Limb (tissue), 2 donors: ENCODE measurements around the gene COL6A6.
A peak's percentile ranks its signal among the peaks of the same experiment; 100 is the strongest.
"Not testable (repeated sequence)": the region's sequence is repeated elsewhere in the genome, so short reads cannot be mapped to it uniquely, and the experiment has no call there.

Source experiments
- DNase-seq, 2 donors: peaks; one replicate each; pipeline ENCODE4 v3.0.0-alpha.2; 2016; ENCODE audit errors: extremely low spot score in 2 of 2

The COL6A6 gene

GRCh38 chr3:130537673-130538304, 20.8 kb downstream of the COL6A6 start:
- peak in 1 of 2 donors; percentile 81 for DNase-seq

- peak in 1 of 2 donors; percentile 45 for DNase-seq
These were observed 22.0 kb downstream of the COL6A6 start for GRCh38 chr3:130539005-130539404.

DNA sequence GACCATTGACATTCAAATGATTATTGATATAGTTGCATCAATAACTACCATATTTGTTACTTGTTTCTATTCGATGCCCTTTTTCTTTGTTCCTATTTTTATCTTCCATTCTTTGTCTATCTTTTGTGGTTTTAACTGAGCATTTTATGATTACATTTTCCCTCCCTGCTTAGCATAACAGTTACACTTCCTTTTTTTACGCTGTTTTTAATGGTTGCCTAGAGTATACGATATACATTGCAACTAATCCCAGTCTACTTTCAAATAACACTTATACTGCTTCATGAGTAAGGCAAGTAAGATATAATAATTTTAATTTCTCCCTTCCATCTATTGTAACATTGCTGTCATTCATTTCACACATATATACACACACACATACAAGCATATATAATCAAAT, 26.3 kb downstream of the COL6A6 start:
- no peak for DNase-seq

DNA sequence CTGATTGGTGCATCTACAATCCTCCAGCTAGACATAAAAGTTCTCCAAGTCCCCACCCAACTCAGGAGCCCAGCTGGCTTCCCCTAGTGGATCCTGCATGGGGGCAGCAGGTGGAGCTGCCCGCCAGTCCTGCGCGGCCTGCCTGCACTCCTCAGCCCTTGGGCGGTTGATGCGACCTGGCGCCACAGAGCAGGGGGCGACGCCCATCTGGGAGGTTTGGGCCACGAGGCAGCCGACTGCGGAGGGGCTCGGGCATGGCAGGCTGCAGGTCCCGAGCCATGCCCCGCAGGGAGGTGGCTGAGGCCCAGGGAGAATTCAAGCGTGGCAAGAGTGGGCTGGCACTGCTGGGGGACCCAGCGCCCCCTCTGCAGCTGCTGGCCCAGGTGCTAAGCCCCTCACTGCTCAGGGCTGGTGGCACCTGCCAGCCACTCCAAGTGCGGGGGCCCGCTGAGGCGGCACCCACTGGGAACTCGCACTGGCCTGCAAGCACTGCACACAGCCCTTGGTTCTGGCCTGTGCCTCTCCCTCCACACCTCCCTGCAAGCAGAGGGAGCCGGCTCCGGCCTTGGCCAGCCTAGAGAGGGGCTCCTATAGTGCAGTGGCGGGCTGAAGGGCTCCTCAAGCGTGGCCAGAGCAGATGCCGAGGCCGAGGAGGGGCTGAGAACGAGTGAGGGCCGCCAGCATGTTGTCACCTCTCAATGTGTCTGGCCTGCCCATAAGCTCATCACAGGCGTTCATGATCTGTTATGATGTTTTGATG, 30.1 kb downstream of the COL6A6 start:
- no peak for DNase-seq

DNA sequence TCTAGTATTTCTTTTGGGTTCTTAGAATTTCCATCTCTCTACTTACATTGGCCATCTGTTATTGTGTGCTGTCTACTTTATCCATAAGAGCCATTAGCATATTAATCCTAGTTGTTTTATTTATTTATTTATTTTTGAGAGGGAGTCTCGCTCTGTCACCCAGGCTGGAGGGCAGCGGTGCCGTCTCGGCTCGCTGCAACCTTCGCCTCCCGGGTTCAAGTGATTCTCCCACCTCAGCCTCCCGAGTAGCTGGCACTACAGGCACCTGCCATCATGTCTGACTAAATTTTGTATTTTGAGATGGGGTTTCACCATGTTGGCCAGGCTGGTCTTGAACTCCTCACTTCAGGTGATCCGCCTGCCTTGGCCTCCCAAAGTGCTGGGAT, 30.7 kb downstream of the COL6A6 start:
- not testable (repeated sequence) for DNase-seq

DNA sequence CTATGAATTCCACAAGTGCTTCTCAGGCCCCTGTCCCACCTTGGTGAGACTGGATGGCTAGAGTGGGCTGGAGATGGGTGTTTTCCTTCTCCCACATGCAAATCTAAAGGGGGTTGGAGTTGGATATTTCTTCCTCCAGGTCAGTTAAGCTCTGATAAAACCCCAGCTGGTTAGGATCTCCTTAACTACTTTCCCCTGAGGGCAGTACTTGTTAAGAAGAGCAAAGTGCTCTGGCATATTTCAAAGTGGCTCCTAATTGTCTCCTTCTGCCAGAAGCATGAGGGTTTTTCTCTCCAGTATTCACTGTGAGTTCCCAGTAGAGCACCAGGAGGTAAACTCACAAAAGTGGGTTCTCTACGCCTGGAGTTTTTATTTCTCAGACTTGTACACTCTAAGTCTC, 31.4 kb downstream of the COL6A6 start:
- DNase-seq = no peak

- DNase-seq = peak in 1 of 2 donors; percentile 61
These were observed 40.5 kb downstream of the COL6A6 start for GRCh38 chr3:130557336-130558035.

DNA sequence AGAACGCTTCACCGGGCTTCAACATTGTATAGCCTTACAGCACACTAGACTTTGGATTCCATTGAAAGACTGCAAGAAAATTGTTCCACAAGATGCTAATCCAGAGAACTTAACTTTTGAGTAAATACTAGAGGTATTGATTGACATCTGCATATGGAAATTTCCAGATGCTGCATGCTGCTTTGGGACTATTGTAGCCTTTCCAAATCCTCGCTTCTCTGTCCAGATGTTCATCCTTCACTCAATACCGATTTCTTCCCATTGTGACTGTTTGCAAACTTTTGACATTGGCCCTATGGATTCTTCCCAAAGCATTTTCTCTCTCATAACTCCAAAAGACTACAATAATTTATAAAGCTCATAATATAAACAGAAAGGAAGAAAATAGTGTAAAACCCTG, 41.4 kb downstream of the COL6A6 start:
- DNase-seq = peak in 1 of 2 donors; percentile 30

DNA sequence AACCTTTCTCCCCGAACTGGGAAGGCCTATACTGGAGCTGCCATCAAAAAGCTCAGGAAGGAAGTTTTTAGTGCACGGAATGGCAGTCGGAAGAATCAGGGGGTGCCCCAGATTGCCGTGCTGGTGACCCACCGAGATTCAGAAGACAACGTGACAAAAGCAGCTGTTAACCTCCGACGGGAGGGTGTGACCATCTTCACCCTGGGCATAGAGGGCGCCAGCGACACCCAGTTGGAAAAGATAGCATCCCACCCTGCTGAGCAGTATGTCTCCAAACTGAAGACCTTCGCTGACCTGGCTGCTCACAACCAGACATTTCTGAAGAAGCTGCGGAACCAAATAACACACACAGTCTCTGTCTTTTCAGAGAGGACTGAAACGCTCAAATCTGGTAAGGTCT, 48.2 kb downstream of the COL6A6 start:
- DNase-seq = no peak
